Esophagus muscularis mucosa (tissue), 4 donors: ENCODE results near the gene ZNF182.
"Not testable (repeated sequence)": the region's sequence is repeated elsewhere in the genome, so short reads cannot be mapped to it uniquely, and the experiment has no call there.

ENCODE experiments used
- CTCF ChIP-seq, 3 experiments: fragments of 200-600 bp in 2 of 3; fragments of 450-650 bp in 1 of 3; sonication (generic) in 2 of 3; IDR thresholded peaks; one replicate each; pipeline ENCODE4 v1.5.1; 2017 to 2019; ENCODE audit warnings: antibody characterized with exemption in 3 of 3, mild to moderate bottlenecking in 2 of 3, moderate library complexity in 1 of 3
- EP300 ChIP-seq: sonication (generic); formaldehyde crosslinking; IDR thresholded peaks from one replicate; pipeline ENCODE4 v1.6.1; 2017; ENCODE audit warnings: antibody characterized with exemption
- POLR2A ChIP-seq: fragments of 450-650 bp; IDR thresholded peaks from one replicate; pipeline ENCODE4 v1.6.1; 2017; ENCODE audit warnings: antibody characterized with exemption, moderate library complexity, mild to moderate bottlenecking, low read depth
- POLR2AphosphoS5 ChIP-seq, 2 donors: sonication (generic); formaldehyde crosslinking; IDR thresholded peaks; one replicate each; pipeline ENCODE4 v1.6.1; 2017; ENCODE audit warnings: antibody characterized with exemption in 2 of 2

- TF ChIP-seq CTCF (IDR thresholded peaks at IDR 0.05); POLR2A; POLR2AphosphoS5 (IDR thresholded peaks at IDR 0.05); EP300: not testable (repeated sequence)
These were observed 16.7 kb upstream of the ZNF182 start for GRCh38 chrX:48020472-48020871.
